Peyer's patch (tissue), 4 donors: ENCODE measurements around the gene EPHB1.

Experiments
- POLR2A ChIP-seq, 2 donors: fragments of 450-650 bp; IDR thresholded peaks; one replicate each; pipeline ENCODE4 v1.5.1; 2017; ENCODE audit warnings: antibody characterized with exemption in 2 of 2, mild to moderate bottlenecking in 2 of 2, moderate library complexity in 2 of 2
- TF ChIP-seq, protein P1 (sequence below), 6 experiments: fragments of 450-650 bp in 4 of 6; fragments of 200-600 bp in 2 of 6; sonication (generic) in 1 of 6; IDR thresholded peaks; one replicate each; pipeline ENCODE4 v1.5.1; 2017 to 2019; ENCODE audit warnings: antibody characterized with exemption in 6 of 6, mild to moderate bottlenecking in 3 of 6, moderate library complexity in 1 of 6

DNA sequence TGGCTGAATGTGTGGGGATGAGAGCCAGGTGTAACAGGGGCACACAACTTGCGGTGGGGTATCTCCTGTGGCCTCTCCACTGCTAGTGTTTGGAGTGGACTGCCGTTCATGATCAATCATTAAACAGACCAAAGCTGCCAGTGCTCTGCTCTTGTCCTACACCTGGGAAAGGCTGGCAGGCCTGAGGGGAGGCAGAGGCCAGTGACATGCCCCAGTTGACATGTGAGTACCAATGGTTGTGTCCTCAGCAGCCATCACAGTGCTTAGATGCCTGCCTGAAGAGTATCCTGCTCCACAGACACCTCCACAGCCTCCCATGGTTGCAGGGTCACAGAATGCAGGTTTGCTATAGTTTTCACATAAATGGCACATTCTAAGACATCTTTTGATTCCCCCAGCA, 348.4 kb downstream of the EPHB1 start:
- TF ChIP-seq, protein P1, sequence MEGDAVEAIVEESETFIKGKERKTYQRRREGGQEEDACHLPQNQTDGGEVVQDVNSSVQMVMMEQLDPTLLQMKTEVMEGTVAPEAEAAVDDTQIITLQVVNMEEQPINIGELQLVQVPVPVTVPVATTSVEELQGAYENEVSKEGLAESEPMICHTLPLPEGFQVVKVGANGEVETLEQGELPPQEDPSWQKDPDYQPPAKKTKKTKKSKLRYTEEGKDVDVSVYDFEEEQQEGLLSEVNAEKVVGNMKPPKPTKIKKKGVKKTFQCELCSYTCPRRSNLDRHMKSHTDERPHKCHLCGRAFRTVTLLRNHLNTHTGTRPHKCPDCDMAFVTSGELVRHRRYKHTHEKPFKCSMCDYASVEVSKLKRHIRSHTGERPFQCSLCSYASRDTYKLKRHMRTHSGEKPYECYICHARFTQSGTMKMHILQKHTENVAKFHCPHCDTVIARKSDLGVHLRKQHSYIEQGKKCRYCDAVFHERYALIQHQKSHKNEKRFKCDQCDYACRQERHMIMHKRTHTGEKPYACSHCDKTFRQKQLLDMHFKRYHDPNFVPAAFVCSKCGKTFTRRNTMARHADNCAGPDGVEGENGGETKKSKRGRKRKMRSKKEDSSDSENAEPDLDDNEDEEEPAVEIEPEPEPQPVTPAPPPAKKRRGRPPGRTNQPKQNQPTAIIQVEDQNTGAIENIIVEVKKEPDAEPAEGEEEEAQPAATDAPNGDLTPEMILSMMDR (IDR thresholded peaks at IDR 0.05) = no peak
- TF ChIP-seq POLR2A (IDR thresholded peaks at IDR 0.05) = no peak
